ENCODE results near the gene EHMT1.

EHMT1 gene

DNA sequence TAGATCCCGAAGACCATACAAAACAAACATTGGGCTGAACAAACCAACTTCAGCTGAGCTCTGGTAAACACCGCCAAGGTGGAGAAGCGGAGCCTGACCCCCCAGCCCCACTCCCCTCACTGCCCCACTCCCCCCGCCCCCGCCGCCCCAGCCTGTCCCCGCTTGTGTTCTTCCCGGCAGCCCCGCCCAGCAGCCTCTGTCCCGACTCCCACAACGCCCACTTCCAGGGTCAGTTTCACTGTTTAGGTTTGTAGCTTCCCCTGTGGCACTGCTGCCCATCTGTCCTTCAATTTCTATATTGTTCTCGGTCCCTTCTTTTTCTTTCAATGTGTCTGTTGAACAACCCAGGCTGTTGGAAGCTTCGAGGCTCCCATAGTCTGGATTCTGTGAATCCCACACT is 146.7 kb downstream of the EHMT1 start:
- Histone ChIP-seq H3K36me3 (ENCODE audit: low read depth) (peaks cover 53% of the 10 kb centered on the region), H3K4me1 (ENCODE audit: insufficient read depth, poor library complexity, severe bottlenecking) (no peaks in the 10 kb centered on the region), H3K27ac (ENCODE audit: poor library complexity, severe bottlenecking) (no peak overlapping the region), H3K4me3 (ENCODE audit: severe bottlenecking) (no peak overlapping the region), H3K9me3 (ENCODE audit: severe bottlenecking) (no peaks in the 10 kb centered on the region), H3K27me3 (ENCODE audit: insufficient read depth, poor library complexity, severe bottlenecking) (no peaks in the 10 kb centered on the region)
- no peak for TF ChIP-seq CTCF (IDR thresholded peaks at IDR 0.05; ENCODE audit: poor library complexity, severe bottlenecking)
- DNase-seq (ENCODE audit: low spot score) (no peak), ATAC-seq (ENCODE audit: low read depth) (no peak)

- no peaks in the 10 kb centered on the region for H3K9me3 ChIP-seq (ENCODE audit: severe bottlenecking)
- no peaks in the 10 kb centered on the region for H3K4me1 ChIP-seq (ENCODE audit: insufficient read depth, poor library complexity, severe bottlenecking)
- no peak overlapping the region for H3K27ac ChIP-seq (ENCODE audit: poor library complexity, severe bottlenecking)
- DNase-seq (ENCODE audit: low spot score) (no peak), ATAC-seq (ENCODE audit: low read depth) (no peak)
- H3K36me3 ChIP-seq (ENCODE audit: low read depth), result peaks cover 53% of the 10 kb centered on the region
- no peak overlapping the region for H3K4me3 ChIP-seq (ENCODE audit: severe bottlenecking)
- no peaks in the 10 kb centered on the region for H3K27me3 ChIP-seq (ENCODE audit: insufficient read depth, poor library complexity, severe bottlenecking)
- TF ChIP-seq CTCF (IDR thresholded peaks at IDR 0.05; ENCODE audit: poor library complexity, severe bottlenecking), result no peak
These were observed 152.8 kb downstream of the EHMT1 start for GRCh38 chr9:137771580-137771979.

DNA sequence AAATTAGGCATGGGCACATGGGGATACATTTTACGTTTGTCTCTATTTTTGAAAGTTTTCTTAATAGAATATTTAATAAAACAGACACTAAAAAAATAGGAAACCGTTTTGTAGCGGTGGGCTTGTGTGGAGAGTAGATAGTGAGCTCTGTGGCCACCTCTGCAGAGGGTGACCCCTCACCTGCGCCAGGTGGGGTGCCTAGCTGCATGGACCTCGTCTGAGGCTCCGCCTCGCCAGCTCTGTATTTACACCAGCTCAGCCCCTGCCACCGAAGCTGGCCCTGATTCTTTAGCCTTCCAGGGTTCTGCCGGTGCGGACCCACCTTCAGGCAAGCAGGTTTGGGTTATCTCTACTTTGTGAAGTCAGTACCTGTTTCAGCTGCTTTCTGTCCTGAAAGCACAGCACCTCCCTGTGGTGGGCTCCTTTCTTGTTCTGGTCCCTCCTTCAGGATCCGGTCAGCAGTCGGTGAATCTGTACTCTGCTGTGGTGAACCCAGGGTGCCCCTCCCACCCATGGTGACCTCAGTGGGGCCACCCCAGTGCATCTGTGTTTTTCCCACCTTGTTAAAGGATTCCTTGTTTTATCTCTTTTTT is 153.6 kb downstream of the EHMT1 start:
- Histone ChIP-seq H3K27me3 (ENCODE audit: insufficient read depth, poor library complexity, severe bottlenecking) (no peaks in the 10 kb centered on the region), H3K36me3 (ENCODE audit: low read depth) (peaks cover 57% of the 10 kb centered on the region), H3K4me3 (ENCODE audit: severe bottlenecking) (no peak overlapping the region), H3K4me1 (ENCODE audit: insufficient read depth, poor library complexity, severe bottlenecking) (no peaks in the 10 kb centered on the region), H3K27ac (ENCODE audit: poor library complexity, severe bottlenecking) (no peak overlapping the region), H3K9me3 (ENCODE audit: severe bottlenecking) (no peaks in the 10 kb centered on the region)
- DNase-seq (ENCODE audit: low spot score), result no peak
- no peak for ATAC-seq (ENCODE audit: low read depth)
- peak; percentile 29 for TF ChIP-seq CTCF (IDR thresholded peaks at IDR 0.05; ENCODE audit: poor library complexity, severe bottlenecking)

DNA sequence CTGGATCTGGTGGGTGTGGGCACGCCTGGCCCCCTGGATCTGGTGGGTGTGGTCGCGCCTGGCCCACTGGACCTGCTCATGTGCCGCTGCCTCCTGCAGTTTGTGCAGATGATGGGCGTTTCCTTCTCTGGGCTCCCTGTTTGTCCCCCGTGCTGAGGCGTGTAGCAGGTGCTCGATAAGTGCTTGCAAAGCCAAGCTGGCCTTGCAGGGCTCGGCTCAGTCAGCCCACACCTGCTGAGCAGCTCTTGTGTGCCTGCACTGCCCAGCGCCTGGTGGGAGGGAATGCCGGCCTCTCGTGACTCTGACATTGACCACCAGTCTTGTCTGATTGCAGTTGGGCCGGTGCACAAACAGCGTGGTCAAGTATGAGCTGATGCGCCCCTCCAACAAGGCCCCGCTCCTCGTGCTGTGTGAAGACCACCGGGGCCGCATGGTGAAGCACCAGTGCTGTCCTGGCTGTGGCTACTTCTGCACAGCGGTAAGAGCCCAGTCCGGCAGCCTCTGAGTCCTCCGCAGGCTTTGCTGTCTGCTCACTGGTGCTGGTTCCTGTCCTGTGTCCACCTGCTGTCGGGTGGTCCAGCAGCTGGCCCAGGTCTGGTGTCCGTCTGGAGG is 156.1 kb downstream of the EHMT1 start:
- H3K9me3 ChIP-seq (ENCODE audit: severe bottlenecking), result no peaks in the 10 kb centered on the region
- ATAC-seq (ENCODE audit: low read depth), result no peak
- no peak overlapping the region for H3K4me3 ChIP-seq (ENCODE audit: severe bottlenecking)
- H3K36me3 ChIP-seq (ENCODE audit: low read depth), result peaks cover 59% of the 10 kb centered on the region
- H3K4me1 ChIP-seq (ENCODE audit: insufficient read depth, poor library complexity, severe bottlenecking), result no peaks in the 10 kb centered on the region
- H3K27me3 ChIP-seq (ENCODE audit: insufficient read depth, poor library complexity, severe bottlenecking), result no peaks in the 10 kb centered on the region
- DNase-seq (ENCODE audit: low spot score), result no peak
- no peak for TF ChIP-seq CTCF (IDR thresholded peaks at IDR 0.05; ENCODE audit: poor library complexity, severe bottlenecking)
- H3K27ac ChIP-seq (ENCODE audit: poor library complexity, severe bottlenecking), result no peak overlapping the region

- H3K27me3 ChIP-seq (ENCODE audit: insufficient read depth, poor library complexity, severe bottlenecking), result no peaks in the 10 kb centered on the region
- ATAC-seq (ENCODE audit: low read depth) (no peak), DNase-seq (ENCODE audit: low spot score) (peak; percentile 30)
- H3K4me1 ChIP-seq (ENCODE audit: insufficient read depth, poor library complexity, severe bottlenecking), result no peaks in the 10 kb centered on the region
- no peak overlapping the region for H3K27ac ChIP-seq (ENCODE audit: poor library complexity, severe bottlenecking)
- no peaks in the 10 kb centered on the region for H3K9me3 ChIP-seq (ENCODE audit: severe bottlenecking)
- H3K36me3 ChIP-seq (ENCODE audit: low read depth), result peaks cover 49% of the 10 kb centered on the region
- TF ChIP-seq CTCF (IDR thresholded peaks at IDR 0.05; ENCODE audit: poor library complexity, severe bottlenecking), result no peak
- H3K4me3 ChIP-seq (ENCODE audit: severe bottlenecking), result no peak overlapping the region
These were observed 157.6 kb downstream of the EHMT1 start for GRCh38 chr9:137776306-137776995.

All from RWPE2 (cell line).